Measurements from ENCODE around the gene CSTPP1.
"Not testable (repeated sequence)": the region's sequence is repeated elsewhere in the genome, so short reads cannot be mapped to it uniquely, and the experiment has no call there.

The CSTPP1 gene

GRCh38 chr11:46907606-46908005, 29.0 kb upstream of the CSTPP1 start:
- FAIRE-seq (no peak), DNase-seq (ENCODE audit: insufficient read length, low spot score) (no peak)

- DNase-seq (ENCODE audit: insufficient read length, low spot score), result peak; percentile 36
These were observed 23.9 kb upstream of the CSTPP1 start for GRCh38 chr11:46912526-46913150.

GRCh38 chr11:46913484-46913883, 23.1 kb upstream of the CSTPP1 start:
- DNase-seq (ENCODE audit: insufficient read length, low spot score) (no peak), FAIRE-seq (no peak)

More at GRCh38 chr11:46912526-46913150, 23.9 kb upstream of the CSTPP1 start:
- FAIRE-seq, result no peak

GRCh38 chr11:46914363-46914762, 22.2 kb upstream of the CSTPP1 start:
- FAIRE-seq (peak; percentile 13), DNase-seq (ENCODE audit: insufficient read length, low spot score) (no peak)

- no peak for FAIRE-seq
- DNase-seq (ENCODE audit: insufficient read length, low spot score), result no peak
These were observed 21.7 kb upstream of the CSTPP1 start for GRCh38 chr11:46914910-46915309.

GRCh38 chr11:46916286-46917108, 20.1 kb upstream of the CSTPP1 start:
- DNase-seq (ENCODE audit: insufficient read length, low spot score) (peak; percentile 82), FAIRE-seq (no peak)

GRCh38 chr11:46917109-46917761, 19.3 kb upstream of the CSTPP1 start:
- no peak for FAIRE-seq
- no peak for DNase-seq (ENCODE audit: insufficient read length, low spot score)

- FAIRE-seq, result no peak
These were observed 18.8 kb upstream of the CSTPP1 start for GRCh38 chr11:46917762-46918082.

GRCh38 chr11:46918083-46918787, 18.3 kb upstream of the CSTPP1 start, which contains the start of gene LRP4:
LRP4 (minus strand) TSS chr11:46918550; CDS start chr11:46918379, 171 bp downstream.
- FAIRE-seq (no peak), DNase-seq (ENCODE audit: insufficient read length, low spot score) (peak; percentile 43)

More at GRCh38 chr11:46917762-46918082, 18.8 kb upstream of the CSTPP1 start:
- DNase-seq (ENCODE audit: insufficient read length, low spot score), result no peak

GRCh38 chr11:46918788-46919513, 17.6 kb upstream of the CSTPP1 start:
- FAIRE-seq (no peak), DNase-seq (ENCODE audit: insufficient read length, low spot score) (no peak)

GRCh38 chr11:46920755-46921154, 15.8 kb upstream of the CSTPP1 start:
- peak; percentile 54 for FAIRE-seq
- DNase-seq (ENCODE audit: insufficient read length, low spot score), result peak; percentile 65

- DNase-seq (ENCODE audit: insufficient read length, low spot score); FAIRE-seq: not testable (repeated sequence)
These were observed 8.6 kb upstream of the CSTPP1 start for GRCh38 chr11:46927928-46928327.

- DNase-seq (ENCODE audit: insufficient read length, low spot score); FAIRE-seq: not testable (repeated sequence)
These were observed 7.9 kb upstream of the CSTPP1 start for GRCh38 chr11:46928701-46929100.

GRCh38 chr11:46930089-46930488, 6.5 kb upstream of the CSTPP1 start:
- FAIRE-seq (no peak), DNase-seq (ENCODE audit: insufficient read length, low spot score) (no peak)

GRCh38 chr11:46942172-46942571, 5.6 kb downstream of the CSTPP1 start:
- DNase-seq (ENCODE audit: insufficient read length, low spot score) (no peak), FAIRE-seq (no peak)

- FAIRE-seq (no peak), DNase-seq (ENCODE audit: insufficient read length, low spot score) (no peak)
These were observed 8.0 kb downstream of the CSTPP1 start for GRCh38 chr11:46944356-46945075.

- no peak for DNase-seq (ENCODE audit: insufficient read length, low spot score)
- no peak for FAIRE-seq
These were observed 11.0 kb downstream of the CSTPP1 start for GRCh38 chr11:46947399-46948077.

GRCh38 chr11:46948378-46949131, 12.0 kb downstream of the CSTPP1 start:
- FAIRE-seq, result no peak
- peak; percentile 32 for DNase-seq (ENCODE audit: insufficient read length, low spot score)
